Measurements from ENCODE around the gene SLFN13.
"Not testable (repeated sequence)": the region's sequence is repeated elsewhere in the genome, so short reads cannot be mapped to it uniquely, and the experiment has no call there.

The SLFN13 gene

DNA sequence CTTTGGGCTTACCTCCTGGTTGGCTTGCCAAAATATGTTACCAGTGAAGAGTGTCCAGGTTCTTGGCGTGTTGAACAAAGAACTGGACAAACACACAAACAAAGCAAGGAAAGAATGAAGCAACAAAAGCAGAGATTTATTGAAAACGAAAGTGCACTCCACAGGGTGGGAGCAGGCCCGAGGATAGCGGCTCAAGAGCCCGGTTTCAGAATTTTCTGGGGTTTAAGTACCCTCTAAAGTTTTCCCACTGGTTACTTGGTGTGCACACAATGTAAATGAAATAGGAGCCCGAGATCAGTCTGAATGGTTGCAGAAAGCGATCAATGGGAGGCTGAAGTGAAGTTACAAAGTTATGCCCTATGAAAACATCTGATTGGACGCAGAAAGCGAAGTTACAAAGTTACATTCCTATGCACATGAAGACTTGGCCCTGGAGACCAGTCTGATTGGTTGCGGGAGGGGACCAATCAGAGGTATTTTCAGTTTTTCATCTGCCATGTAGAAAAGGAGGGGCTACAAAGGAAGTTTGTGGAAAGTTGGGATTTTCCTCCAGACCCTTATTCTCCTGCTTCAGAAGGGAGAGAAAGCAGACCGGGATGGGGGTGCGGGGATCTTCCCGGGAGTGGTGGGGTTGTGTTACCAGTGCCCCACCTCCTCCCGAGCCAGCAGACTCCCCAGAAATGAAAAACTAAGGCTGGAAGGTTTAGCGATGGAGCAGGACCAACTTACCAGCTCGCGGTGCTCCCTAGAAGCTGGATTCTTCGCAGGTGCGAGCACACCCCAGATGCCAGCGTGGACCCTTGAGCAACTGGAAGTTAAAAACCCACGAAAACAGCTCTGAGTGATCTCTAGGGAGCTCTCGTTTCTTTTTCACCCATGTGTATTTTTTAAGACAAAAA is 16.1 kb downstream of the SLFN13 start, which contains the start of gene SLFN12:
SLFN12 (minus strand) TSS at position 325 of the 899 bp plus-strand sequence. CDS start 9,472 bp downstream, outside the sequence.
- in situ Hi-C loops (cut with MboI; ENCODE audit: low sequenced_read_pairs), result no loop called here

DNA sequence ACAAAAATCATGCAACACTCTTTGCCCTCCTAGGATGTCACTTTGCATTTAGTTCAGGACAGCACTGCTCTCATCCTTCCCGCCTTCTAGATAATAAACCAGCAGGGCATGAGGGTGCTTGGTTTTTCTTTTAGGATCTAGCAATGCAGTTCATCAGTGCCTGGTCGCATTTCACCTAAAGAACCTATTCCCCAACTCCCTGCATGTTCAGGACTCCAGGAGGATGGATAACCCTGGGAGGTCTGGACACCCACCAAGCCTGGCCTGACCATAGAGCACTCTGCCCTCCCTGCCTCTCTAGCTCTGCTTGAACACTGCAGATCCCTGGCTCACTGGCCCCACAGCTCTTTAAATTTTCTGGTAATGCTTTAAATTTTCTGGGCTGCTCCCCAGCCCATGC is 18.9 kb downstream of the SLFN13 start:
- in situ Hi-C loops (cut with MboI; ENCODE audit: low sequenced_read_pairs), result no loop called here

DNA sequence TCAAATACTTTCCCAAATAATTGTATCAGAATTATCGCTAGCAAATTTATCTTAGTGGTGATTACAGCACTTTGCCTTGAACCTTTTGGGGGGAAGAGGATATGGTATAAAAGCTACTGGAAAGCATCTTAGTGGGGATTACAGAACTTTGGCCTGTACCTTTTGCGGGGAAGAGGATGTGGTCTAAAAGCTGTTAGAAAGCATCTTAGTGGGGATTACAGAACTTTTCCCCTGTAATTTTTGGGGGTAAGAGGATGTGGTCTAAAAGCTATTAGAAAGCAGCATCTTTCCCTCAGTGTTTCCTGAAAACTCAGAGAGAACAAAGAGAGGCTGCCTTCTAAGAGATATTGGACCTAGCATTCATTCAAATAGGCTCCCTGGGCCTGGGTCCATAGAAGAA is 20.3 kb downstream of the SLFN13 start:
- in situ Hi-C loops (cut with MboI; ENCODE audit: low sequenced_read_pairs), result no loop called here

DNA sequence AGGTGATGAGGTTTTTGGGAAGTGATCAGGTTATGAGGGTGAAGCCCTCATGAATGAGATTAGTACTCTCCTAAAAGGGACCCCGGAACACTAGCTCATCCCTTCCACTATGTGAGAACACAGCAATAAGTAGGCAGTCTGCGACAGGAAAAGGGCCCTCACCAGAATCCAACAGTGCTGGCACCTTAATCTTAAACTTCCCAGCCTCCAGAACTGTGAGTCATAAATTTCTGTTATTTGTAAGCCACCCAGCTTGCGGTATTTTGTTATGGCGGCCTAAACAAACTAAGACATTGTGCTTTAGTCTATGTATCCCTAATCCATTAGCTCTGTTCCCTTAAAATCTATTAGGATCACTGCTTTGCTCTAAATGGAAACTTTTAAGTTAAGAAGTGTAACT is 24.8 kb downstream of the SLFN13 start:
- in situ Hi-C loops (cut with MboI; ENCODE audit: low sequenced_read_pairs), result no loop called here

DNA sequence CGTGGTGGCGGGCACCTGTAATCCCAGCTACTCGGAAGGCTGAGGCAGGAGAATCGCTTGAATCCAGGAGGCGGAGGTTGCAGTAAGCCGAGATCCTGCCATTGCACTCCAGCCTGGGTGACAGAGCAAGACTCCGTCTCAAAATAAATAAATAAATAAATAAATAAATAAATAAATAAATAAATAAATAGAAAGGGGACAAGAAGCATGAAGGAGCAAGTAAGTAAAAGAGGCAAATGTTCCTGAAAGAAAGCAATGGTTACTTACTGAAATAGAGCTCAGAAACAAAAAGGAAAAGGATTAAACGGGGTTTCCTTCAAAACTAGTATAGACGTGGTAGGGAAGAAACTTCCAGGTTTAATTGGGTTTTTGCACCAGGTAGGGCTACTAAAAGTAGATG is 27.5 kb downstream of the SLFN13 start:
- in situ Hi-C loops (cut with MboI; ENCODE audit: low sequenced_read_pairs), result not testable (repeated sequence)

DNA sequence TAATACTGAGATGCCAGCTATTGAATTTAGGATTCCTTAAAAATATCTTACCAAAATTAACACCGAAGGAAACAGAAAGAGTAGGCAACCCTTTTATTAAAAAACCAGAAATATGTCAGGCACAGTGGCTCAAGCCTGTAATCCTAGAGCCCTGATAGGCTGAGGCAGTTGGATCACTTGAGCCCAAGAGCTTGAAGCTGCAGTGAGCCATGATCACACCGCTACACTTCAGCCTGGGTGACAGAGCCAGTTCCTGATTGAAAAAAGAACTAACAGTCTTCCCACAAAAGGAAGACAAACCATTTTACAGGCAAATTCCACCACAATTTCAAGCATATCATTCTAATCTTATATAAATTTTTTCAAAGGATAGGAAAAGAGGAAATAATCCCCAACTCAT is 31.9 kb downstream of the SLFN13 start:
- in situ Hi-C loops (cut with MboI; ENCODE audit: low sequenced_read_pairs), result no loop called here

DNA sequence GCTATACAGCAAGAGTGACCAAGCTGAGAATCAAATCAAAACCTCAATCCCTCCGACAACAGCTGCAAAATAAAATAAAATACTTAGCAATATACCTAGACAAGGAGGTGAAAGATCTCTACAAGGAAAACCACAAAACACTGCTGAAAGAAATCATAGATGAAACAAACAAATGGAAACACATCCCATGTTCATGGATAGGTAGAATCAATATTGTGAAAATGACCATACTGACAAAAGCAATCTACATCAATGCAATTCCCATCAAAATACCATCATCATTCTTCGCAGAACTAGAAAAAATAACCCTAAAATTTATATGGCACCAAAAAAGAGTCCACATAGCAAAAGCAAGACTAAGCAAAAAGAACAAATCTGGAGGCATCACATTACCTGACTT is 33.9 kb downstream of the SLFN13 start:
- in situ Hi-C loops (cut with MboI; ENCODE audit: low sequenced_read_pairs), result not testable (repeated sequence)

DNA sequence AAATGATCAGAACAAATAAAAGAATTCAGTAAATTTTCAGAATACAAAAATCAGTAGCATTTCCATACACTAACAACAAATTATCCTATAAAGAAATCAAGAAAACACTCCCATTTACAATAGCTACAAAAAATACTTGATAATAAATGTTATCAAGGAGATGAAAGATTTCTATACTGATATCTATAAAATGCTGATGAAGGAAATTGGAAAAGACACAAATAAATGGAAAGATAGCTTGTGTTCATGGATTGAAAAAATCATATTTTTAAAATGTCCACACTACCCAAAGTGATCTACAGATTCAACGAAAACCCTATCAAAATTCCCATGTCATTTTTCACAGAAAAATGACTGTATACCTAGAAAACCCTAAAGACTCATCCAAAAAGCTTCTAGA is 34.3 kb downstream of the SLFN13 start:
- in situ Hi-C loops (cut with MboI; ENCODE audit: low sequenced_read_pairs), result no loop called here

DNA sequence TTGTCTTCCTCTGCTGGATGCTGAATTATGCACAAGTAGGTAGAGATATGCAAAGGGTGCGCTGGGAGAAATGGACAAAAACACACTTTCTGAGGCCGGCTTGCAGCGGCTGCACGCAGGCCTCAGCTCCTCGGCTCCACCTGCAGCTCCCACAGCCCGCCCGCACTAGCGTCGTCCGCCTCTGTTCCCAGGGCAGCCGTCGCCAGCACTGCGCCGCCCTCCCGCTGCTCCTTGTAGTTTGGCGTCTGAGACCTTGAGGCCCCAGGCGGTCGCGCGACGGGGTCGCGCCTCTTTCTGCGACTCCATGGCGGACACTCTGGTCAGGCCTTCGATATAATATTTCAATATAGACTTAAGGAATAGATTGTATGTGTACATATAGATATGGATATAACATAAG is 41.0 kb downstream of the SLFN13 start:
- in situ Hi-C loops (cut with MboI; ENCODE audit: low sequenced_read_pairs), result no loop called here

DNA sequence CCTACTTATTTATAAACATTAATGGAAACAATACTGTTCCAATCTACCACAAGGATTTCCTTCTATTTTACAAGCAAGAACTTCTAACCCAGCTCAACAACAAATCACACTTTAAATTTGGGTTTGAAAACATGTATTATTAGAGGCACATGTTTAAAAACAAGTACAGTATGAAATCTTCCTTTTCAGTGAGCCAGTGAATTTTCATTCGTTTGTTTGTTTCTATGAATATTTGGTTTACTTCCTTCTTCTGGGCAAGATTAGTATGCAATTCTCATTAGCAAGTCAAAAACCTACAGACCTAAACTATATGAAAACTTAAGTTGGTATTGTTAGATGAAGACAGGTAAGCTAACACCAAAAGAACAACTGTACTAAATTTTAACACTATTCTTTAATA is 42.0 kb downstream of the SLFN13 start:
- in situ Hi-C loops (cut with MboI; ENCODE audit: low sequenced_read_pairs), result no loop called here

DNA sequence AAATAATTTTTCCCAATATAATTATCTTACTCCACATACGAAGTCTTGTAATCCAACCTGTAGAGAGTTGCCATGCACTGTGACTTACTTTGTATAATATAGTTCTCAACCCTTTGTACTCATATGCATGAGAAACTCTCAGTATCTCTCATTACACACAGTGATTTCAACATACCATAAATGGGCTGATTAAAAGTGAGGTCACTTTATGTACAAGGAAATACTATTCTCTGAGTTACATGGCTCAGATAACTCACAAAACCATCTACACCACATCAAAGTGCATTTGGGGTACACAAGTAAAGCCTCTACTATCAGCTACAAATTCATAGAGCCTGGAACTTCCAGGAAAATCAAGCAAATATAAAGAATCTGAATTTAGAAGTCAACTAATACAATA is 44.2 kb downstream of the SLFN13 start:
- in situ Hi-C loops (cut with MboI; ENCODE audit: low sequenced_read_pairs), result no loop called here

DNA sequence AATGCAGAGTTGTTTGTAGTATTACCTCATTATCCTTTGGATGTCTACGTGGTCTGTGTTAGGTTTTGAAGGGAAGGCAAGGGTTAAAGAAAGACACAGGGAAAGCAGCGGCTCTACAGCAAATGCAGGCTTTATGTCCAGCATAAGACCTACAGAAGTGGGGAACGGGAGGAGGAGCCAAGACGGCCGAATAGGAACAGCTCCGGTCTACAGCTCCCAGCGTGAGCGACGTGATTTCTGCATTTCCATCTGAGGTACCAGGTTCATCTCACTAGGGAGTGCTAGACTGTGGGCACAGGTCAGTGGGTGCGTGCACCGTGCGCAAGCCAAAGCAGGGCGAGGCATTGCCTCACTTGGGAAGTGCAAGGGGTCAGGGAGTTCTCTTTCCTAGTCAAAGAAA is 54.8 kb downstream of the SLFN13 start:
- in situ Hi-C loops (cut with MboI; ENCODE audit: low sequenced_read_pairs), result not testable (repeated sequence)

DNA sequence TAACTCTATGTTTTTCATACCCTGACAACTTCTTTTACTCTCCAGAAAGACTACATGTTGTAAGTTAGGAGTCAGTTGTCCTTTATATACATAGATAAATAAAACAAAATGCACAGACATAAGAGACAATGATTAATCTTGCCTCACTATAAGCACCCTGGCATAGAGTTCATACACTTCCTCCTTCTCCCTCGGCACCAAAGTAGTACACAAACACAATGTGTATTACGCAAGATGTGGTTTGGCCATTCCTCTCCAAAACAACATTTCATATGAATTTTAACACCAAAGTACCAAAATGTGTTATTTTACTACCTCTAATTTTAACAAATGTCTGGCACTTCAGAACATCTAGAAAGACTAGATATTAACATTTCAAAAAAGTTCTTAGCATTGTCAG is 57.9 kb downstream of the SLFN13 start:
- in situ Hi-C loops (cut with MboI; ENCODE audit: low sequenced_read_pairs), result no loop called here

DNA sequence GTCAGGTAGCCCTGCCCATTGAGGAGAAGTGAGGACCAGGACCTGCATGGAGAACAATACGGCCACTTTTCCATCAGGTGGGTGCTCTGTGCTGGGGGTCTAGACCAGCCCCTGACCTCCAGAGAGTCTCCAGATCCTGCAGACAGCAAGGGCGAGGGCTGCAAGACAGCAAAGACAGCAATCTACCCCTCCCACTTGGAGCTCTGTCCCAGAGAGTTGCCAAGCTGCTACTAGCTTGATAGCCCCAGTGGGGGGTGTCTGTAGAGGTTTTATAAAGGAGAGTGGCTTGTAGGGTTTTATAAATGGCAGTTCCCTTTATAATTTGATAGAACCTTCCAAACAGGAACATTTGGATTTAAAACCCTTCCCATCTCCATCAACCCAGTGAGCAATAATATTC is 58.4 kb downstream of the SLFN13 start:
- in situ Hi-C loops (cut with MboI; ENCODE audit: low sequenced_read_pairs), result no loop called here

DNA sequence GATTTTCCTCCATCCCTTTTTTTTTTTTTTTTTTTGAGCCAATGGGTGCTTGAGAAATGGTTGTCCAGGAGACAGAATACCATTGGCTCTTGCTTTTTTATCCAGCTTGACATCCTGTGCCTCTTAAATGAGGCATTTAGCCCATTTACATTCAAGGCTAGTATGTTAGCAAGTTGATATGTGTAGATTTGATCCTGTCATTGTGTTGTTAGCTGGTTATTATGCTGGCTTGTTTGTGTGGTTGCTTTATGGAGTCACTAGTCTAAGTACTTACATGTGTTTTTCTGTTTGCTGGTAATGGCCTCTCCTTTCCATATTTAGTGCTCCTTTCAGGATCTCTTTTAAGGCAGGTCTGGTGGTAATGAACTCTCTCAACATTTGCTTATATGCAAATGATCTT is 61.1 kb downstream of the SLFN13 start:
- in situ Hi-C loops (cut with MboI; ENCODE audit: low sequenced_read_pairs), result no loop called here

Measured in HL-60/S4 treated with phorbol 12-myristate 13-acetate at 8.2 ng/mL for 4 days and 3 days (cell line).